Tibial artery (tissue), 4 donors: ENCODE data around the gene ERMAP.

Source experiments
- DNase-seq, 2 donors: peaks; one replicate each; pipeline ENCODE4 v3.0.0-alpha.2; 2019
- H3K27ac ChIP-seq, 2 donors: fragments of 200-600 bp; sonication (generic) in 1 of 2; 1 replicate in 1 of 2; 2 replicates in 1 of 2; pipeline ENCODE4 v1.5.1; 2018 to 2019; ENCODE audit warnings: mild to moderate bottlenecking in 1 of 2
- H3K27me3 ChIP-seq, 2 donors: fragments of 200-600 bp; sonication (generic) in 1 of 2; one replicate each; pipeline versions ENCODE4 v1.5.1 to v1.6.0; 2016 to 2019
- H3K36me3 ChIP-seq, 3 donors: fragments of 200-600 bp; sonication (generic) in 2 of 3; one replicate each; pipeline ENCODE4 v1.5.1; 2016 to 2019; ENCODE audit warnings: mild to moderate bottlenecking in 2 of 3
- H3K4me1 ChIP-seq, 4 donors: fragments of 200-600 bp; sonication (generic) in 2 of 4; 1 replicate in 3 of 4; 2 replicates in 1 of 4; pipeline ENCODE4 v1.5.1; 2016 to 2019
- H3K4me3 ChIP-seq, 2 donors: fragments of 200-600 bp; sonication (generic) in 1 of 2; 1 replicate in 1 of 2; 2 replicates in 1 of 2; pipeline ENCODE4 v1.5.1; 2018 to 2019; ENCODE audit warnings: mild to moderate bottlenecking in 2 of 2
- H3K9me3 ChIP-seq, 3 donors: fragments of 200-600 bp; sonication (generic) in 1 of 3; one replicate each; pipeline ENCODE4 v1.5.1; 2016 to 2019
- CTCF ChIP-seq, 2 experiments: fragments of 200-600 bp in 1 of 2; fragments of 450-650 bp in 1 of 2; IDR thresholded peaks; one replicate each; pipeline ENCODE4 v1.5.1; 2017 to 2019; ENCODE audit warnings: antibody characterized with exemption in 2 of 2, mild to moderate bottlenecking in 1 of 2, moderate library complexity in 1 of 2
- intact Hi-C: fragments of 100-400 bp; cut with DNase I; formaldehyde crosslinking; loops from one replicate; pipeline ENCODE4 v1.15.0; 2023; ENCODE audit warnings: low total_unique reads

ERMAP gene

DNA sequence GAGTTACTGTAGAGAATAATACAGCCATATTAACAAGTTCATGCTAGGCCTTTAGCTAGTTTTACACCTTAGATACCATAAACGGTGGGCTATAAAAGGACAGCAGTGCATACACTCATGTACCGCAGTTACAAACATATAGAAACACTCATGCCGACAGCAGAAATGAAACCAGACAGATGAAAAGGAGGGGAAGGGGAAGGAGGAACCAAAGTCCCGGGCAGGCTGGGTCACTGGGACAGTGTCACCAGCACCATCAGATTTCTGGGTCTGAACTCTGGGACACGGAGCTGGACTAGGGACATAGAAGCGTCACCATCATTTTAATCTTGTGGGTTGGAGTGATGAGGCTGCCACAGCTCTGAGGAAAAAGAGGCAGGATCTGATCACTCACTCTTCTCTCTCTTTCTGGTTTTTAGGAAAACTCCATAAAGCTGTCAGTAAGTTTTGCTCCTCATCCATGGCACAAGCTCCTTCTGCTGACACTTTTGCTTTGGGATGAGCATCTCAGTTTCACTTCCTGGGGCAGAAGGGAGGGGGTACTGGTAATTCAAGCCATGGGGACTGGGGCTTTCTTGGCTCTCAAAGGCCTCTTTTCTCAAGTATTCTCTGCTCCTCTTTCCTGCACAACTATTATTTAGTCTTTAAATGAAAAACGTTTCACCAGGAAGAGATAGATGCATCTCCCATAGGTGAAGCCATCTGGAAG is 21.7 kb downstream of the ERMAP start:
- Histone ChIP-seq H3K27ac (no peak overlapping the region), H3K4me3 (no peak overlapping the region)
- no peak for DNase-seq

DNA sequence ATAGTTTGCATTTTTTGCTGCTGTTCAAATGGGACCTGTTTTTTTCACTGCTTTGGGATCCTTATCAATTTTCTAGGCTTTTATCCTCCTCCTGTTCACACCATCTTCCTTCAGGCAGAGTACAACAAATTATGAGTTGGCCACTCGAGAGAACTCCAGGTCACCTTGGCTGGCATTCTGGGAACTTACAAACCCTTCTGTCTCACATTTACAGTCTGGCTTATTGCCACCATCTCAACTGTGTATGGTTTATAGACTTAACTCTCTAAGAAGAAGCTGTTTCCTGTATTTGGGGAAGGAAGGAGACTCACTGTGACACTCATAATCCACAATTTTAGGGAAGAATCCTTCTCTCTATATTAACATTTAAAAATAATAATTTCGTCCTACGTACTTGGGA is 24.1 kb downstream of the ERMAP start:
- TF ChIP-seq CTCF (IDR thresholded peaks at IDR 0.05): no peak
- Histone ChIP-seq H3K9me3 (no peaks in the 10 kb centered on the region), H3K27me3 (no peaks in the 10 kb centered on the region), H3K4me3 (no peak overlapping the region), H3K36me3 (peaks cover 0 to 35% (median 6%) of the 10 kb centered on the region in 3 donors), H3K27ac (no peak overlapping the region), H3K4me1 (peaks cover 0 to 8% (median 5%) of the 10 kb centered on the region in 4 donors)
- DNase-seq: no peak
- intact Hi-C loops: loop anchor here (10.0 kb wide), 1 partner anchor 156 kb away; the partner anchor contains the start of gene YBX1

More for the DNA sequence above, 21.7 kb downstream of the ERMAP start:
- Histone ChIP-seq H3K27me3 (no peaks in the 10 kb centered on the region), H3K9me3 (no peaks in the 10 kb centered on the region), H3K36me3 (peaks cover 0 to 38% (median 6%) of the 10 kb centered on the region in 3 donors), H3K4me1 (no peaks in the 10 kb centered on the region)
- intact Hi-C loops: no loop called here
- TF ChIP-seq CTCF (IDR thresholded peaks at IDR 0.05): no peak

DNA sequence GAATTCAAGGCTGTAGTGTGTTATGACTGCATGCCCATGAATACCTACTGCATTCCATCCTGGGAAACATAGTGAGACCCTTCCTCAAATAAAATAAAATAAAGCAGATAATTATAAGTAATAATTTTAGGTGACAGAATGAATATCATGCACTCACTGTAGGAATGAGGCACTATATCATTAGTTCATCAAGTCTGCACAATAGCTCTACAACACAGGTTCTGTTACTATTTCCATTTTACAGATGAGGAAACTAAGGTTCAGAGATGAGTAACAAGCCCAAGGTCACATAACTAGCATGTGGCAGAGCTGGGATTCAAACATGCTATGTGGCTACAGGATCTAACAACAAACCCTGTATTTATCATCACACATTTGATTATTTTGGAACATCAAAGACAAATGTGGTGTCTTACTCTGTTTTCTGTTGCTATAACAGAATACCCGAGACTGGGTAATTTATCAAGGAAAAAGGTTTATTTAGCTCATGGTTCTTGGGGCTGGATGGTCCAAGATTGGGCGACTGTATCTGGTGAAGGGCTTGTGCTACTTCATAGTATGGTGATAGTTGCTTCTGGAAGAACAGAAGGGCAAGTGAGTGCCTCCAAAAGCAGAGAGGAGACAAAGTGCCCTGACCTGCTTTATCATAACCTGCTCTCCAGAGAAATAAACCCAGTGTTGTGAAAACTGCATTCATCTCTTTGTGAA is 24.7 kb downstream of the ERMAP start:
- no peaks in the 10 kb centered on the region for H3K27me3 ChIP-seq
- no peaks in the 10 kb centered on the region for H3K9me3 ChIP-seq
- H3K4me1 ChIP-seq: peaks cover 0 to 9% (median 5%) of the 10 kb centered on the region in 4 donors
- H3K27ac ChIP-seq: no peak overlapping the region
- H3K4me3 ChIP-seq: no peak overlapping the region
- no peak for DNase-seq
- intact Hi-C loops: loop anchor here (10.0 kb wide), 1 partner anchor 157 kb away; the partner anchor contains the start of gene YBX1
- no peak for TF ChIP-seq CTCF (IDR thresholded peaks at IDR 0.05)
- peaks cover 0 to 35% (median 6%) of the 10 kb centered on the region in 3 donors for H3K36me3 ChIP-seq

- no peaks in the 10 kb centered on the region for H3K27me3 ChIP-seq
- no peak for TF ChIP-seq CTCF (IDR thresholded peaks at IDR 0.05)
- no peaks in the 10 kb centered on the region for H3K9me3 ChIP-seq
- intact Hi-C loops: loop anchor here (10.0 kb wide), 1 partner anchor 160 kb away; the partner anchor contains the start of gene YBX1
- no peak for DNase-seq
- no peak overlapping the region for H3K4me3 ChIP-seq
- H3K4me1 ChIP-seq: peaks cover 0 to 24% (median 13%) of the 10 kb centered on the region in 4 donors
- H3K36me3 ChIP-seq: peaks cover 6 to 31% (median 6%) of the 10 kb centered on the region in 3 donors
- H3K27ac ChIP-seq: no peak overlapping the region
Measured at GRCh38 chr1:42844592-42845140, 27.7 kb downstream of the ERMAP start.

- peaks cover 0 to 24% (median 13%) of the 10 kb centered on the region in 4 donors for H3K4me1 ChIP-seq
- H3K9me3 ChIP-seq: peaks cover 0 to 2% (median 0%) of the 10 kb centered on the region in 3 donors
- no peaks in the 10 kb centered on the region for H3K27me3 ChIP-seq
- DNase-seq: no peak
- H3K36me3 ChIP-seq: peaks cover 7 to 36% (median 9%) of the 10 kb centered on the region in 3 donors
- intact Hi-C loops: loop anchor here (10.0 kb wide), 1 partner anchor 160 kb away; the partner anchor contains the start of gene YBX1
- no peak overlapping the region for H3K27ac ChIP-seq
- TF ChIP-seq CTCF (IDR thresholded peaks at IDR 0.05): no peak
- no peak overlapping the region for H3K4me3 ChIP-seq
Measured at GRCh38 chr1:42845193-42845592, 28.3 kb downstream of the ERMAP start.
